ENCODE measurements around the gene P2RX3.

P2RX3 gene

GRCh38 chr11:57391539-57391938, 53.4 kb downstream of the P2RX3 start:
- TF ChIP-seq, protein P1, sequence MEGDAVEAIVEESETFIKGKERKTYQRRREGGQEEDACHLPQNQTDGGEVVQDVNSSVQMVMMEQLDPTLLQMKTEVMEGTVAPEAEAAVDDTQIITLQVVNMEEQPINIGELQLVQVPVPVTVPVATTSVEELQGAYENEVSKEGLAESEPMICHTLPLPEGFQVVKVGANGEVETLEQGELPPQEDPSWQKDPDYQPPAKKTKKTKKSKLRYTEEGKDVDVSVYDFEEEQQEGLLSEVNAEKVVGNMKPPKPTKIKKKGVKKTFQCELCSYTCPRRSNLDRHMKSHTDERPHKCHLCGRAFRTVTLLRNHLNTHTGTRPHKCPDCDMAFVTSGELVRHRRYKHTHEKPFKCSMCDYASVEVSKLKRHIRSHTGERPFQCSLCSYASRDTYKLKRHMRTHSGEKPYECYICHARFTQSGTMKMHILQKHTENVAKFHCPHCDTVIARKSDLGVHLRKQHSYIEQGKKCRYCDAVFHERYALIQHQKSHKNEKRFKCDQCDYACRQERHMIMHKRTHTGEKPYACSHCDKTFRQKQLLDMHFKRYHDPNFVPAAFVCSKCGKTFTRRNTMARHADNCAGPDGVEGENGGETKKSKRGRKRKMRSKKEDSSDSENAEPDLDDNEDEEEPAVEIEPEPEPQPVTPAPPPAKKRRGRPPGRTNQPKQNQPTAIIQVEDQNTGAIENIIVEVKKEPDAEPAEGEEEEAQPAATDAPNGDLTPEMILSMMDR (conservative IDR thresholded peaks at IDR 0.05; ENCODE audit: low read depth): no peak
- ChIA-PET POLR2A (ENCODE audit: low non-redundant PET) (no interaction called here), CTCF (no interaction called here)
- DNase-seq (ENCODE audit: low spot score): no peak
- no peak overlapping the region for H3K27ac ChIP-seq

DNA sequence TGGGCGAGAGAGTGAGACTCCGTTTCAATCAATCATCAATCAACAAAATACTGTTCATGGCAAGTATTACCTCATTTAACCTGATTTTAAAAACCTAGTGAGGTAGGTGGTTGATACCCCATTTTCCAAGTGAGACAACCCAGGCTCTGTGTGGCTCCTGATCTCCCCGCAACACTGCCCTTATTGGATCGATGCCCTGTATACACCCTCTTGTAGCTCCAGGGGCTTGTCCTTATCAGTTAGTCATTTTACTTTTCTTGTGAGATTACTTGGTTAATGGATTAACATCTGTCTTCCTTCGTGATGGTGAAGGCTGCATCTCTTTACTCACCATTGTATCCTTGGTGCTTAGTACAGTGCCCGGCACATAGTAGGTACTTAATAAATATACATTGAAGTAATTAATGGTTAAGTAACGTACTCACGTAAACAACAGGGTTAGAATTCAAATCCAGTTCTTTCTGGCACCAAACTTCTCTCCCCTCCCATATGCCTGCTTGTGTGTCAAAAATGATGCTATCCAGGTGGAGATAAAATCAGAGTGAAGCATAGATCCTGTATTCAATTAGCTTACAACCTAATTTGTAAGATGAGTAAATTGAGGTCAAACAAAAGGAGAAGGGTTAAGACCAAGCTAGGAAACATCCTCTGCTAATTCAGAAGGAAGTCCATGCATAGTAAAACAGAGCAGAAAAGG, 54.1 kb downstream of the P2RX3 start:
- ChIA-PET POLR2A (ENCODE audit: low non-redundant PET) (no interaction called here), CTCF (no interaction called here)
- DNase-seq (ENCODE audit: low spot score): no peak
- TF ChIP-seq, protein P1 (conservative IDR thresholded peaks at IDR 0.05; ENCODE audit: low read depth): no peak
- H3K27ac ChIP-seq: no peak overlapping the region

DNA sequence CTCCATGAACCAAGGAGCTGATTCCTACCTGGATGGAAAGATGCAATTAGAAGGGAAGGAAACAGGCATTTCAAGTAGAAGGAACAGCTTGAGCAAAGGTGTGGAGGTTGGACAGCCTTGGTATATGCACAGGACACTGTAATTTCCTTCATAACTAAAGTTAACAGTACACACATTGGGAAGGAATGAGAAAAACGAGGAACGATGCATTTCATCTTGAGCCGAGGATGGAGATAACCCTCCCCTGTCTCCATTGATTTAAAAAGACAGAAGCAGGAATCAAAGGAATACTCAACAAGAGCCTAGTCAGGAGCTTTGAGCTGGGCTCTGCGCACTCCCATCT, 54.6 kb downstream of the P2RX3 start:
- POLR2A ChIA-PET (ENCODE audit: low non-redundant PET): no interaction called here
- CTCF ChIA-PET: no interaction called here
- no peak for DNase-seq (ENCODE audit: low spot score)
- H3K27ac ChIP-seq: no peak overlapping the region
- TF ChIP-seq, protein P1 (conservative IDR thresholded peaks at IDR 0.05; ENCODE audit: low read depth): no peak

- POLR2A ChIA-PET (ENCODE audit: low non-redundant PET): no interaction called here
- CTCF ChIA-PET: no interaction called here
- no peak overlapping the region for H3K27ac ChIP-seq
- TF ChIP-seq, protein P1 (conservative IDR thresholded peaks at IDR 0.05; ENCODE audit: low read depth): no peak
- DNase-seq (ENCODE audit: low spot score): no peak
These were observed 56.2 kb downstream of the P2RX3 start for GRCh38 chr11:57394203-57394965.

- CTCF ChIA-PET: interaction anchor here (0.6 to 0.9 kb wide), 3 partner anchors 12 to 130 kb away, joined by 3 read pairs; no protein-coding TSS in a partner anchor
- no peak overlapping the region for H3K27ac ChIP-seq
- no peak for DNase-seq (ENCODE audit: low spot score)
- TF ChIP-seq, protein P1 (conservative IDR thresholded peaks at IDR 0.05; ENCODE audit: low read depth): no peak
- POLR2A ChIA-PET (ENCODE audit: low non-redundant PET): no interaction called here
These were observed 57.9 kb downstream of the P2RX3 start for GRCh38 chr11:57395905-57396623.

GRCh38 chr11:57396744-57397143, 58.6 kb downstream of the P2RX3 start:
- POLR2A ChIA-PET (ENCODE audit: low non-redundant PET): no interaction called here
- CTCF ChIA-PET: no interaction called here
- no peak for DNase-seq (ENCODE audit: low spot score)
- H3K27ac ChIP-seq: no peak overlapping the region
- TF ChIP-seq, protein P1 (conservative IDR thresholded peaks at IDR 0.05; ENCODE audit: low read depth): no peak
